PFSK-1 (cell line): Measurements from ENCODE around the gene PTPN11.

Experiments used
- FOXP2 ChIP-seq: optimal IDR thresholded peaks from 2 replicates; pipeline ENCODE3; 2011; ENCODE audit warnings: borderline replicate concordance, control low read depth, inconsistent platforms; ENCODE audit not compliant: insufficient read depth; ENCODE audit errors: extremely low read length, extremely low read depth
- POLR2AphosphoS5 ChIP-seq: IDR thresholded peaks from 2 replicates; pipeline ENCODE4 v1.6.1; 2012; ENCODE audit warnings: low read depth, mild to moderate bottlenecking, control low read depth, low read length, moderate library complexity
- REST ChIP-seq, 2 experiments: IDR thresholded peaks; 2 replicates each; pipeline versions ENCODE4 v1.6.1 to v1.8.0; 2011 to 2012; ENCODE audit warnings: low read depth in 2 of 2, low read length in 2 of 2, control low read depth in 1 of 2, inconsistent platforms in 1 of 2, mild to moderate bottlenecking in 1 of 2, moderate library complexity in 1 of 2; ENCODE audit not compliant: insufficient read depth in 1 of 2
- SIN3A ChIP-seq: IDR thresholded peaks from 2 replicates; pipeline ENCODE4 v1.6.1; 2012; ENCODE audit warnings: mild to moderate bottlenecking, low read length, moderate library complexity, borderline replicate concordance; ENCODE audit not compliant: insufficient read depth
- TAF1 ChIP-seq: IDR thresholded peaks from 2 replicates; pipeline ENCODE4 v1.6.1; 2012; ENCODE audit warnings: low read length, control low read depth, borderline replicate concordance; ENCODE audit not compliant: insufficient read depth

Gene PTPN11

GRCh38 chr12:112557951-112558630 lies 139.3 kb downstream of the PTPN11 start:
- TF ChIP-seq POLR2AphosphoS5, result no peak
- no peak for TF ChIP-seq FOXP2
- TF ChIP-seq REST (IDR thresholded peaks at IDR 0.05; ENCODE audit: insufficient read depth in 1 of 2, low read depth in 2 of 2, low read length in 2 of 2), result no peak
- TF ChIP-seq SIN3A, result no peak
- TF ChIP-seq TAF1, result no peak
